ENCODE results near the gene CACYBP.

The CACYBP gene

GRCh38 chr1:175003521-175003920, 3.8 kb downstream of the CACYBP start:
- ATAC-seq = no peak
- TF ChIP-seq PATZ1 (CRISPR knock-in tag; IDR thresholded peaks at IDR 0.05; ENCODE audit: borderline replicate concordance) = no peak
- no peak for TF ChIP-seq TCF4 (CRISPR knock-in tag; IDR thresholded peaks at IDR 0.05; ENCODE audit: borderline replicate concordance)
- TF ChIP-seq ARNTL (CRISPR knock-in tag; IDR thresholded peaks at IDR 0.05; ENCODE audit: borderline replicate concordance, low read depth) = no peak
- TF ChIP-seq ZNF8 (CRISPR knock-in tag; IDR thresholded peaks at IDR 0.05) = no peak
- TF ChIP-seq CSDC2 (CRISPR knock-in tag; IDR thresholded peaks at IDR 0.05) = no peak
- no peak for TF ChIP-seq ZNF70 (CRISPR knock-in tag; IDR thresholded peaks at IDR 0.05)
- TF ChIP-seq ISL1 (CRISPR knock-in tag; IDR thresholded peaks at IDR 0.05) = no peak
- no peak for TF ChIP-seq POU6F1 (CRISPR knock-in tag; IDR thresholded peaks at IDR 0.05; ENCODE audit: borderline replicate concordance, low read depth)
- TF ChIP-seq CSRNP3 (CRISPR knock-in tag; IDR thresholded peaks at IDR 0.05) = no peak
- TF ChIP-seq BACH2 (CRISPR knock-in tag; IDR thresholded peaks at IDR 0.05; ENCODE audit: borderline replicate concordance) = no peak
- no peak for TF ChIP-seq ESRRG (CRISPR knock-in tag; IDR thresholded peaks at IDR 0.05)
- no peak for TF ChIP-seq ZFP30 (CRISPR knock-in tag; IDR thresholded peaks at IDR 0.05)
- TF ChIP-seq SNAI2 (CRISPR knock-in tag; IDR thresholded peaks at IDR 0.05) = no peak
- TF ChIP-seq ZFP3 (CRISPR knock-in tag; IDR thresholded peaks at IDR 0.05) = no peak
- TF ChIP-seq CREB5 (CRISPR knock-in tag; IDR thresholded peaks at IDR 0.05; ENCODE audit: low read depth) = no peak
- TF ChIP-seq TOX (CRISPR knock-in tag; IDR thresholded peaks at IDR 0.05; ENCODE audit: borderline replicate concordance) = no peak

- no peak for ATAC-seq
- TF ChIP-seq CSRNP3 (CRISPR knock-in tag; IDR thresholded peaks at IDR 0.05) = no peak
- TF ChIP-seq PATZ1 (CRISPR knock-in tag; IDR thresholded peaks at IDR 0.05; ENCODE audit: borderline replicate concordance) = no peak
- no peak for TF ChIP-seq ZNF8 (CRISPR knock-in tag; IDR thresholded peaks at IDR 0.05)
These were observed 5.5 kb downstream of the CACYBP start for GRCh38 chr1:175005085-175005783.

- ATAC-seq = no peak
These were observed 9.8 kb downstream of the CACYBP start for GRCh38 chr1:175009532-175009931.

More at GRCh38 chr1:175009532-175009931, 9.8 kb downstream of the CACYBP start:
- TF ChIP-seq ZFP3 (CRISPR knock-in tag; IDR thresholded peaks at IDR 0.05) (no peak), ZFP30 (CRISPR knock-in tag; IDR thresholded peaks at IDR 0.05) (no peak), BACH2 (CRISPR knock-in tag; IDR thresholded peaks at IDR 0.05; ENCODE audit: borderline replicate concordance) (no peak), TCF4 (CRISPR knock-in tag; IDR thresholded peaks at IDR 0.05; ENCODE audit: borderline replicate concordance) (no peak), ISL1 (CRISPR knock-in tag; IDR thresholded peaks at IDR 0.05) (no peak), ZC3H10 (CRISPR knock-in tag; IDR thresholded peaks at IDR 0.05) (no peak), POU6F1 (CRISPR knock-in tag; IDR thresholded peaks at IDR 0.05; ENCODE audit: borderline replicate concordance, low read depth) (no peak), RARB (CRISPR knock-in tag; IDR thresholded peaks at IDR 0.05) (no peak), PPARA (CRISPR knock-in tag; IDR thresholded peaks at IDR 0.05; ENCODE audit: borderline replicate concordance) (no peak)

Measured in SK-N-SH treated with all-trans-retinoic acid at 6 μM for 48 hours (cell line).